Type B pancreatic cell (in vitro differentiated cells): ENCODE measurements around the gene ALKBH3. TPM values are rescaled to one million over a fixed set of nuclear protein-coding genes. Genes with fewer than 3 reads are reported as not detected.

Source experiments
- DNase-seq: peaks from one replicate; pipeline ENCODE4 v3.0.0; 2021; ENCODE audit warnings: mixed read lengths; ENCODE audit not compliant: unreplicated experiment; ENCODE audit errors: extremely low spot score
- H3K27ac Mint-ChIP-seq: 2 replicates; pipeline ENCODE4 v1.8.0; 2021; ENCODE audit warnings: mild to moderate bottlenecking, mixed read lengths
- H3K27me3 Mint-ChIP-seq: 2 replicates; pipeline ENCODE4 v1.8.0; 2021; ENCODE audit warnings: mixed read lengths
- H3K36me3 Mint-ChIP-seq: 2 replicates; pipeline ENCODE4 v1.8.0; 2021; ENCODE audit warnings: mixed read lengths
- H3K4me1 Mint-ChIP-seq: one replicate; pipeline ENCODE4 v1.8.0; 2021; ENCODE audit warnings: mixed read lengths; ENCODE audit not compliant: unreplicated experiment
- H3K4me3 Mint-ChIP-seq: 2 replicates; pipeline ENCODE4 v1.8.0; 2021; ENCODE audit warnings: mild to moderate bottlenecking, mixed read lengths
- H3K9me3 Mint-ChIP-seq: 2 replicates; pipeline ENCODE4 v1.8.0; 2021; ENCODE audit warnings: mixed read lengths
- CTCF ChIP-seq: fragments of 200-600 bp; sonication (generic); conservative IDR thresholded peaks from 2 replicates; pipeline ENCODE4 v1.5.0; 2021; ENCODE audit warnings: antibody characterized with exemption, mild to moderate bottlenecking
- total RNA-seq: library from RNA; stranded (reverse); gene quantifications from 2 replicates; pipeline ENCODE4 v1.2.1, GENCODE V29; 2021; ENCODE audit warnings: low replicate concordance

The ALKBH3 gene
- total RNA-seq, 1 donor from 2014 or later = 27.3 TPM

- Mint-ChIP-seq H3K27ac (no peak overlapping the region), H3K9me3 (no peaks in the 10 kb centered on the region), H3K4me3 (no peak overlapping the region), H3K27me3 (no peaks in the 10 kb centered on the region), H3K4me1 (no peaks in the 10 kb centered on the region), H3K36me3 (peaks cover 23% of the 10 kb centered on the region)
- no peak for DNase-seq
- TF ChIP-seq CTCF = no peak
Measured at GRCh38 chr11:43892851-43893250, 12.2 kb downstream of the ALKBH3 start.

- H3K27me3 Mint-ChIP-seq = no peaks in the 10 kb centered on the region
- TF ChIP-seq CTCF = no peak
- no peaks in the 10 kb centered on the region for H3K4me1 Mint-ChIP-seq
- peak overlapping the region; percentile 42 for H3K4me3 Mint-ChIP-seq
- H3K27ac Mint-ChIP-seq = peak overlapping the region; percentile 84
- no peaks in the 10 kb centered on the region for H3K9me3 Mint-ChIP-seq
- no peak for DNase-seq
- H3K36me3 Mint-ChIP-seq = peaks cover 35% of the 10 kb centered on the region
Measured at GRCh38 chr11:43894546-43894945, 13.9 kb downstream of the ALKBH3 start.

DNA sequence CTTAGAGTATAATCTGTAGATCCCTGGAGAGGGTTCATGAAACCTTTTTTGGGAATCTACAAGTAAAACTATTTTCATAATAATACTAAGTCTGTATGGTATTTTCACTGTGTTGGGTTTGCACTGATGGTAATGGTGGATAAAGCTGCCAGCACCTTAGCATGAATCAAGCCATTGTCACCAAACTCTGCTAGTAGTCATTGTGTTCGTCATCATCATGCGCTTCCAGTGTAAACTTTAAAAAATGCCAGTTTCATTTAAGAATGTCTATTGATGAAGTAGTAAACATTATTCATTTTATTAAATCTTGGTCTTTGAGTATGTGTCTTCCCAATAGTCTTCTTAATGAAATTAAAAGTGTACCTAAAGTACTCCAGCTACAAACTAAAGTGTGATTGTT lies 15.0 kb downstream of the ALKBH3 start:
- DNase-seq = no peak
- no peak for TF ChIP-seq CTCF
- no peaks in the 10 kb centered on the region for H3K27me3 Mint-ChIP-seq
- no peak overlapping the region for H3K4me3 Mint-ChIP-seq
- peaks cover 33% of the 10 kb centered on the region for H3K36me3 Mint-ChIP-seq
- no peak overlapping the region for H3K27ac Mint-ChIP-seq
- no peaks in the 10 kb centered on the region for H3K9me3 Mint-ChIP-seq
- no peaks in the 10 kb centered on the region for H3K4me1 Mint-ChIP-seq

DNA sequence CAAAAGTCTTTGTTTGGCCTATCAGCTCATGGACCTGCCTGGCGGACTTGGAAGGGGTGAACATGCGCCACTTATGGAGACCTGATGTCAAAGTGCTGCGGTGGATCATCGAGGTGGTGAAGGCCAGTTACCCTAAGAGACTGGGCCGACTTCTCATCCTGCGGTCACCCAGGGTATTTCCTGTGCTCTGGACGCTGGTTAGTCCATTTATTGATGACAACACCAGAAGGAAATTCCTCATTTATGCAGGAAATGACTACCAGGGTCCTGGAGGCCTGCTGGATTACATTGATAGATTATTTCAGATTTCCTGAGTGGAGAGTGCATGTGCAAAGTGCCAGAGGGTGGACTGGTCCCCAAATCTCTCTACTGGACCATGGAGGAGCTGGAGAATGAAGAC lies 17.9 kb downstream of the ALKBH3 start:
- H3K4me3 Mint-ChIP-seq = no peak overlapping the region
- TF ChIP-seq CTCF = no peak
- H3K9me3 Mint-ChIP-seq = no peaks in the 10 kb centered on the region
- H3K36me3 Mint-ChIP-seq = peaks cover 45% of the 10 kb centered on the region
- no peak for DNase-seq
- no peak overlapping the region for H3K27ac Mint-ChIP-seq
- H3K27me3 Mint-ChIP-seq = no peaks in the 10 kb centered on the region
- H3K4me1 Mint-ChIP-seq = no peaks in the 10 kb centered on the region

GRCh38 chr11:43899094-43899493 lies 18.5 kb downstream of the ALKBH3 start:
- H3K27ac Mint-ChIP-seq = no peak overlapping the region
- no peaks in the 10 kb centered on the region for H3K4me1 Mint-ChIP-seq
- no peak for TF ChIP-seq CTCF
- H3K27me3 Mint-ChIP-seq = no peaks in the 10 kb centered on the region
- H3K9me3 Mint-ChIP-seq = no peaks in the 10 kb centered on the region
- no peak overlapping the region for H3K4me3 Mint-ChIP-seq
- DNase-seq = no peak
- H3K36me3 Mint-ChIP-seq = peaks cover 51% of the 10 kb centered on the region

DNA sequence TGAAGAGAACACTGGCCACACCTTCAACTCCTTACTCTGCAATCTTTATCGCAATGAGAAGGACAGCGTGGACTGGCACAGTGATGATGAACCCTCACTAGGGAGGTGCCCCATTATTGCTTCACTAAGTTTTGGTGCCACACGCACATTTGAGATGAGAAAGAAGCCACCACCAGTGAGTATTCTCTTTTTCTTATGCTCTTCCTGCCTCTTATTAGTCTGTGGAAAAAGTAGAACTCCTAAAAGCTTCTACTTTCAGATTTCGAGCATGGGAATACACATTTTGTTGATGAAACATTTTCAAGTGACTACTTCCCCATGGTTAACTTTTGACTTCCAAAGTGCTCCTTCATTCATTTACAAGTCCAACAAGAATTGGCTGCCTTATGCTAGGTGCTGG lies 20.9 kb downstream of the ALKBH3 start:
- TF ChIP-seq CTCF = no peak
- Mint-ChIP-seq H3K27ac (no peak overlapping the region), H3K36me3 (peaks cover 43% of the 10 kb centered on the region)

More for the DNA sequence above, 20.9 kb downstream of the ALKBH3 start:
- no peak for DNase-seq
- Mint-ChIP-seq H3K4me3 (no peak overlapping the region), H3K4me1 (peaks cover 15% of the 10 kb centered on the region), H3K9me3 (no peaks in the 10 kb centered on the region), H3K27me3 (no peaks in the 10 kb centered on the region)
